ENCODE results near the gene CAB39. TPM values are rescaled to one million over a fixed set of nuclear protein-coding genes. Genes with fewer than 3 reads are reported as not detected.

Gene CAB39
- polyA plus RNA-seq, 3 donors = 33.1 to 53.8 (median 38.3) TPM

GRCh38 chr2:230796280-230796862 is 83.7 kb downstream of the CAB39 start:
- Mint-ChIP-seq H3K4me1 (peaks cover 49% of the 10 kb centered on the region), H3K27ac (peak overlapping the region in 1 of 7 donors; percentile 55), H3K4me3 (no peak overlapping the region), H3K36me3 (peaks cover 47 to 52% of the 10 kb centered on the region in 2 donors), H3K27me3 (ENCODE audit: low read depth in 3 of 3) (peaks cover 0 to 2% (median 0%) of the 10 kb centered on the region in 3 donors), H3K9me3 (peaks cover 0 to 3% (median 0%) of the 10 kb centered on the region in 7 donors)
- no peak for DNase-seq
- H3K4me2 ChIP-seq (replicated peaks; ENCODE audit: extremely low read depth, low read length, poor library complexity, severe bottlenecking) = no peak overlapping the region
- no peak overlapping the region for H2AFZ ChIP-seq (ENCODE audit: insufficient read depth, low read depth, low read length, poor library complexity, severe bottlenecking)
- H3K27ac ChIP-seq (ENCODE audit: low read depth in 1 of 2, low read length in 2 of 2) = peak overlapping the region in 1 of 2 donors; percentile 98
- TF ChIP-seq, protein P1, sequence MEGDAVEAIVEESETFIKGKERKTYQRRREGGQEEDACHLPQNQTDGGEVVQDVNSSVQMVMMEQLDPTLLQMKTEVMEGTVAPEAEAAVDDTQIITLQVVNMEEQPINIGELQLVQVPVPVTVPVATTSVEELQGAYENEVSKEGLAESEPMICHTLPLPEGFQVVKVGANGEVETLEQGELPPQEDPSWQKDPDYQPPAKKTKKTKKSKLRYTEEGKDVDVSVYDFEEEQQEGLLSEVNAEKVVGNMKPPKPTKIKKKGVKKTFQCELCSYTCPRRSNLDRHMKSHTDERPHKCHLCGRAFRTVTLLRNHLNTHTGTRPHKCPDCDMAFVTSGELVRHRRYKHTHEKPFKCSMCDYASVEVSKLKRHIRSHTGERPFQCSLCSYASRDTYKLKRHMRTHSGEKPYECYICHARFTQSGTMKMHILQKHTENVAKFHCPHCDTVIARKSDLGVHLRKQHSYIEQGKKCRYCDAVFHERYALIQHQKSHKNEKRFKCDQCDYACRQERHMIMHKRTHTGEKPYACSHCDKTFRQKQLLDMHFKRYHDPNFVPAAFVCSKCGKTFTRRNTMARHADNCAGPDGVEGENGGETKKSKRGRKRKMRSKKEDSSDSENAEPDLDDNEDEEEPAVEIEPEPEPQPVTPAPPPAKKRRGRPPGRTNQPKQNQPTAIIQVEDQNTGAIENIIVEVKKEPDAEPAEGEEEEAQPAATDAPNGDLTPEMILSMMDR (IDR thresholded peaks at IDR 0.05) = no peak
- peaks cover 87% of the 10 kb centered on the region for H4K20me1 ChIP-seq (ENCODE audit: insufficient read depth, low read length)
- WGBS (ENCODE audit: insufficient coverage) = 100% methylated on average over 1 of the region's 4 CpGs
- intact Hi-C loops (cut with micrococcal nuclease) = loop anchor here (5.0 to 10.0 kb wide), 2 partner anchors 132 to 384 kb away; no protein-coding TSS in a partner anchor
- peaks cover 53 to 63% of the 10 kb centered on the region in 2 donors for H3K4me1 ChIP-seq (ENCODE audit: control insufficient read depth in 1 of 2, insufficient read depth in 2 of 2, low read length in 2 of 2)
- H3K79me2 ChIP-seq (ENCODE audit: insufficient read depth, low read length) = peaks cover 69% of the 10 kb centered on the region
- no peak overlapping the region for H3K4me3 ChIP-seq (replicated peaks in 1 of 3; ENCODE audit: low read depth in 2 of 3, low read length in 3 of 3)
- no peaks in the 10 kb centered on the region for H3K27me3 ChIP-seq (ENCODE audit: control insufficient read depth in 2 of 2, insufficient read depth in 2 of 2, low read length in 2 of 2)
- H3K9ac ChIP-seq (ENCODE audit: insufficient read depth, low read length, poor library complexity, severe bottlenecking) = no peak overlapping the region
- H3K9me3 ChIP-seq (replicated peaks in 1 of 2; ENCODE audit: control insufficient read depth in 1 of 2, insufficient read depth in 1 of 2, low read length in 2 of 2) = no peaks in the 10 kb centered on the region
- H3K36me3 ChIP-seq (replicated peaks in 1 of 2; ENCODE audit: control insufficient read depth in 1 of 2, insufficient read depth in 2 of 2, low read length in 2 of 2) = peaks cover 34 to 57% of the 10 kb centered on the region in 2 donors

GRCh38 chr2:230797515-230798495 is 85.2 kb downstream of the CAB39 start:
- intact Hi-C loops (cut with micrococcal nuclease) = loop anchor here (5.0 to 10.0 kb wide), 2 partner anchors 133 to 386 kb away; no protein-coding TSS in a partner anchor
- H3K4me3 ChIP-seq (replicated peaks in 1 of 3; ENCODE audit: low read depth in 2 of 3, low read length in 3 of 3) = no peak overlapping the region
- no peak overlapping the region for H2AFZ ChIP-seq (ENCODE audit: insufficient read depth, low read depth, low read length, poor library complexity, severe bottlenecking)
- peak overlapping the region; percentile 21 for H3K4me2 ChIP-seq (replicated peaks; ENCODE audit: extremely low read depth, low read length, poor library complexity, severe bottlenecking)
- Mint-ChIP-seq H3K9me3 (peaks cover 0 to 3% (median 0%) of the 10 kb centered on the region in 7 donors), H3K4me3 (no peak overlapping the region), H3K4me1 (peaks cover 38% of the 10 kb centered on the region), H3K36me3 (peaks cover 47 to 52% of the 10 kb centered on the region in 2 donors), H3K27ac (peak overlapping the region in 1 of 7 donors; percentile 21), H3K27me3 (ENCODE audit: low read depth in 3 of 3) (peaks cover 0 to 2% (median 0%) of the 10 kb centered on the region in 3 donors)
- peaks cover 28 to 50% of the 10 kb centered on the region in 2 donors for H3K36me3 ChIP-seq (replicated peaks in 1 of 2; ENCODE audit: control insufficient read depth in 1 of 2, insufficient read depth in 2 of 2, low read length in 2 of 2)
- peaks cover 78% of the 10 kb centered on the region for H4K20me1 ChIP-seq (ENCODE audit: insufficient read depth, low read length)
- H3K79me2 ChIP-seq (ENCODE audit: insufficient read depth, low read length) = peaks cover 55% of the 10 kb centered on the region
- H3K9ac ChIP-seq (ENCODE audit: insufficient read depth, low read length, poor library complexity, severe bottlenecking) = no peak overlapping the region
- WGBS (ENCODE audit: insufficient coverage) = 36% methylated on average over 7 of the region's 8 CpGs
- no peaks in the 10 kb centered on the region for H3K9me3 ChIP-seq (replicated peaks in 1 of 2; ENCODE audit: control insufficient read depth in 1 of 2, insufficient read depth in 1 of 2, low read length in 2 of 2)
- H3K27ac ChIP-seq (ENCODE audit: low read depth in 1 of 2, low read length in 2 of 2) = peak overlapping the region; percentile 4 to 98
- DNase-seq = peak; percentile 73 to 87 (median 74)
- TF ChIP-seq, protein P1 (IDR thresholded peaks at IDR 0.05) = no peak
- no peaks in the 10 kb centered on the region for H3K27me3 ChIP-seq (ENCODE audit: control insufficient read depth in 2 of 2, insufficient read depth in 2 of 2, low read length in 2 of 2)
- peaks cover 53 to 59% of the 10 kb centered on the region in 2 donors for H3K4me1 ChIP-seq (ENCODE audit: control insufficient read depth in 1 of 2, insufficient read depth in 2 of 2, low read length in 2 of 2)
